Measurements from ENCODE around the gene TTC28.
"Not testable (repeated sequence)": the region's sequence is repeated elsewhere in the genome, so short reads cannot be mapped to it uniquely, and the experiment has no call there.

Gene TTC28

GRCh38 chr22:28478564-28478963 lies 201.1 kb downstream of the TTC28 start:
- DNase-seq, result no peak

DNA sequence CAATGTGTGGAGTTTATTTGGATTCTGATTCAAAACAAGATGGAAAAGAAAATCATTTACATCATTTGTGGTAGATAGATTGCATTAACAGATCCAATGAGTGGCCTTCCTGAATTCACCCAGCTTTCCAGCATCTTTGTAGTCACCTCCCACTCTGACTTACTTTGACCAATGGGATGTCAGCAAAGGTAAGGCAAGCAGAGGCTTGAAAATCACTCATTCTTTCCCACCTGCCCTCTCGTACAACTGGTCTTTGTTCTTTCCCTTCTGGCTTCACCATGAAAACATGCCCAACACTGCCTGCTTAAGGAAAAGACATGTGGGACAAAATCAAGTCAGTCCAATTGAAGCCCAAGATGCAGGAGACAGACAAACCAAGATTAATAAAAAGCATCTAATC lies 202.1 kb downstream of the TTC28 start:
- DNase-seq, result no peak

- DNase-seq, result no peak
Observed at GRCh38 chr22:28474330-28474729, 205.3 kb downstream of the TTC28 start.

- DNase-seq, result no peak
Observed at GRCh38 chr22:28473258-28473657, 206.4 kb downstream of the TTC28 start.

DNA sequence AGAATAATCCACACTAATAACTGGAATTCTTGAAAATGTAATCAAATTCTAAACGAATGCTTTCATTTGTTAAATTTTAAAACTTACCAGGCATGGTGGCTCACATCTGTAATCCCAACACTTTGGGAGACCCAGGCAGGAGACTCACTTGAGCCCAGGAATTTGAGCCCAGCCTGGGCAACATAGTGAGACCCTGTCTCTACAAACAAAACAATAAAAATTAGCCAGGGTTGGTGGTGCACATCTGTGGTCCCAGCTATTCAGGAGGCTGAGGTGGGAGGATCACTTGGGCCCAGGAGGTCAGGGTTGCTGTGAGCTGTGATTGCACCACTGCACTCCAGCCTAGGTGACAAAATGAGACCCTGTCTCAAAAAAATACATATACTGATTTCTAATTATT lies 212.6 kb downstream of the TTC28 start:
- not testable (repeated sequence) for DNase-seq

GRCh38 chr22:28466399-28466798 lies 213.2 kb downstream of the TTC28 start:
- DNase-seq, result no peak

GRCh38 chr22:28465841-28466240 lies 213.8 kb downstream of the TTC28 start:
- no peak for DNase-seq

- DNase-seq, result no peak
Observed at GRCh38 chr22:28464127-28464526, 215.5 kb downstream of the TTC28 start.

DNA sequence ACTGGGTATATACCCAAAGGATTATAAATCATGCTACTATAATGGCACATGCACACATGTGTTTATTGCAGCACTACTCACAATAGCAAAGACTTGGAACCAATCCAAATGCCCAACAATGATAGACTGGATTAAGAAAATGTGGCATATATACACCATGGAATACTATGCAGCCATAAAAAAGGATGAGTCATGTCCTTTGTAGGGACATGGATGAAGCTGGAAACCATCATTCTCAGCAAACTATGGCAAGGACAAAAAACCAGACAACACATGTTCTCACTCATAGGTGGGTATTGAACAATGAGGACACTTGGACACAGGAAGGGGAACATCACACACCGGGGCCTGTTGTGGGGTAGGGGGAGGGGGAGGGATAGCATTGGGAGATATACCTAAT lies 216.2 kb downstream of the TTC28 start:
- DNase-seq, result not testable (repeated sequence)

- DNase-seq, result no peak
Observed at GRCh38 chr22:28462901-28463300, 216.7 kb downstream of the TTC28 start.

DNA sequence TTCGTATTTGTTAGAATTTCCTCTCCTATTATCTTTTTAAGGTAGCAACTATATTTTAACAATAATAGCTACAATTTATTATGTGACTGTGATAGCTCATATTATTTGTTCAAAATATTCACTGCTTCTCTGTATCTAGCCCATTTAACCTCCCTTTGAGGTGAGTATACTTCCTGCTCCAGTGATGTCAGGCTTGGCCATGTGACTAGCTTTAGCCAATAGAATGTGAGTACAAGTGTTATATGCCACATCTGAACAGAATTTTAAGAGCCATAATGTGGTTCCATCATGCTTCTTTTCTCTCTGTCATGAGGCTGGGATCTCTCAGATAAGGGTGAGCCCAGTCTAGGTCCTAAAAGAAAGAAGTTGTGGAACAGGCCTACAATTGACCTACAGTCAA lies 217.6 kb downstream of the TTC28 start:
- no peak for DNase-seq

- DNase-seq, result no peak
Observed at GRCh38 chr22:28454431-28455064, 225.1 kb downstream of the TTC28 start.

- no peak for DNase-seq
Observed at GRCh38 chr22:28450109-28450508, 229.5 kb downstream of the TTC28 start.

DNA sequence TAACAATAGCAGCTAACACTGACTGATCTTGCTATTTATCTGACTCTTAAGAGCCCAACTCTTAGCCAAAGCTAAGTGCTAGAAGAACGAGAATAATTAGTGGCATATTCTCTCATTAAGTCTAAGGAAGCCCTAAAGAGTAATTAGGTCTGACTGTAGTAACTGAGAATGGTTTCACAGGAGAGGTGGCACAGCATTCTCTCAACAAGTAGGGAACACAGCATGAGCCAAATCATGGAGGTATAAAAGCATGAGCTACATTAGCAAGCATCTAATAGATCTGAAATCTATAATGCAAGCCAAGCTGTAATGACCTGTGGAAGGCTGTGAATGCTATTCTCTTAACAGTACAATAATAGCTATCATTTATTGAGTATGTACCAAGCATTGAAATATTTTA lies 230.6 kb downstream of the TTC28 start:
- no peak for DNase-seq

- DNase-seq, result no peak
Observed at GRCh38 chr22:28448625-28449024, 231.0 kb downstream of the TTC28 start.

GRCh38 chr22:28444659-28445058 lies 235.0 kb downstream of the TTC28 start:
- no peak for DNase-seq

- DNase-seq, result no peak
Observed at GRCh38 chr22:28443526-28443876, 236.1 kb downstream of the TTC28 start.

GRCh38 chr22:28442711-28443525 lies 236.7 kb downstream of the TTC28 start:
- no peak for DNase-seq

GRCh38 chr22:28442264-28442710 lies 237.4 kb downstream of the TTC28 start:
- no peak for DNase-seq

GRCh38 chr22:28441720-28442263 lies 237.8 kb downstream of the TTC28 start:
- DNase-seq, result no peak

DNA sequence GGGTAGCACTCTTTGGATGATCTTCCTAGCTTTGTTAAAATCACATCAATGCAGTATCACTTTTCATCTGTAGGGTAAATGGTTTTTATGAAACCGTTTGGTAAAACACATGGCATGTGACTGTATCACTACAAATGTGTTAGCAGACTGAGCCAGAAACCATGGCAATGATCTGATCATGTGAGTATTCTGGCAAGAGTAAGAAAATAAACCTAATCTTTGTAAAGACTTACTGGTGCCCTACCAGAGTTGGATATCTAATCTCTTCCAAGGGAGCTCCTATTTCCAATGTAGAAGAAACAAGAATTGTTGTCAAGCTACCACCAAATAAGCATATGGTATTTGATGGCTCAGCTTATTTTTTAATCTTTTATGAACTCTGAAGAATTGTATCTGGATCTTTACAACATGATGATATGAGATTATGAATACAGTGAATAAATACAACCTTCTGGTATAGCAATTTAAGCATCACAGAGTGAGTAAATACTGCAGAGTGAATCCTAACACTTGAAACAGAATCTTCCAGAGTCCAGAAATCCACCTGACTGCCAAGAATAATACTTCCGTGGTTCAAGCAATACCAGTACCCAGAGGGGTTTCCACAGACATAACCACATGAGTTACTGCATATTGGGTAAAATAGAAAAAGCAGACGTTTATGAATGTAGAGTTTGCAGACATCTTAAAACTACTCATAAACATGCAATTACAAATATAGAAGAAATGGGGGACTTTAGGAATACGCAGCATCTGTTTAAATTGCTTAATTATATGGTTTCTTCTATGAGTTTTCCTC lies 238.8 kb downstream of the TTC28 start:
- no peak for DNase-seq

GRCh38 chr22:28438183-28438768 lies 241.4 kb downstream of the TTC28 start:
- no peak for DNase-seq

DNA sequence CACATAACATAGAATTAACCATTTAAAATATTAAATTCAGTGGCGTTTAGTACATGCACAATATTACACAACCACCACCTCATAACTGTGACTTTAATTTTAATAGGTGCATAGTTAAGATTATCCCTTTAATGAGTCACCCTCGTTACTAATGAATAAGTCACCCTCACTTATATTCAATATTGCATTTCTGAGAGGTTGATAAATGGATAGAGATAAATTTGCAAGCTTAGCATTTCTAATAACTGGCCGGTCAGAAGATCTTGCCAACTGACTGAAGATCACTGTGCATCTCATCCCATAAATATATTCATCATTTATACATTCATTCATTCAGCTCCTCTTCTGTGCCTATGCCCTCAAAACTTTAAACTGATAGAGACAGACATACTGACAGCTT lies 243.7 kb downstream of the TTC28 start:
- no peak for DNase-seq

Measured in DMS79 treated with DMSO at 0.1 percent for 48 hours (cell line).